RPMI7951 (cell line): Measurements from ENCODE around the gene TPD52L2. TPM values are rescaled to one million over a fixed set of nuclear protein-coding genes. Genes with fewer than 3 reads are reported as not detected.
"Not testable (repeated sequence)": the region's sequence is repeated elsewhere in the genome, so short reads cannot be mapped to it uniquely, and the experiment has no call there.

Source experiments
- DNase-seq: peaks from one replicate; pipeline ENCODE4 v3.0.0-alpha.2; 2012; ENCODE audit warnings: low read depth
- total RNA-seq: library from RNA; depleted of rRNA; stranded (reverse); fragments of >200 nt; shearing (Covaris generic); gene quantifications from 2 replicates; pipeline ENCODE4 v1.2.3, GENCODE V29; 2014

Gene TPD52L2
- total RNA-seq, 1 experiment from 2014 or later = 137 TPM

DNA sequence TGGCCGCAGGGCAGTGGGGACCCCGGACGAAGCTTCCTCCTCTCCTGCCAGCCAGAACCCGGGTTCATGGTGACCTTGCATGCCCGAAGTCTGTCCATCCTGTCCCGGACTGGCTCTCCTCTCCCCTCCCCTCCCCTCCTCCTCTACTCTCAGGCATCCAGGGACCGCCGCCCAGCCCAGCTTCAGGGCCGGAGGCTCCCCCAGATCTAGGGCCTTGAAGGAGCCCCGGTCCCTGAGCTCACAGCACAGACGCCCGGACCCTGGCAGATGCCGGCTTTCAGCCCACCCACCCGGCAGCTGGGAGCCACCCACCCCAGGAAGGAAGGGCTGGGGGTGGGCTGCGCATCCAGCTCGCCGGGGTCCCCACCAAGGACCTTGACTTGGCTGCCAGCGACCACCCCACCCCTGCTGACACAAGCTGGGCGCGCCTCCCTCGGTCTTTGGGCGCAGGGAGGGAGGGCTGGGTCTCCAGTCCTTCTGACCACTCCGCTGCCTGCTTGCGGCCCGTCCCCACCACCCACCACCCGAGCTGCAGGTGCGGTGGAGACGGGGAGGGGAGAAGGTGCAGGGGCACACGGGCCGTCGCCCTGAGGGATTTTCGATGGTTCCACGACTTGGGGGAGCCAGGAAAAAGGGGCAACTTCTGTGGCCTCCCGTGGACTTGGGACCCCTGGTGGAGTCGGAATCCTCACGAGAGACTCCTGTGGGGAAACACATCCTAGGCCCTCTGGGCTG, 9.5 kb upstream of the TPD52L2 start:
- no peak for DNase-seq

- DNase-seq = no peak
Observed at GRCh38 chr20:63856098-63856511, 9.0 kb upstream of the TPD52L2 start.

DNA sequence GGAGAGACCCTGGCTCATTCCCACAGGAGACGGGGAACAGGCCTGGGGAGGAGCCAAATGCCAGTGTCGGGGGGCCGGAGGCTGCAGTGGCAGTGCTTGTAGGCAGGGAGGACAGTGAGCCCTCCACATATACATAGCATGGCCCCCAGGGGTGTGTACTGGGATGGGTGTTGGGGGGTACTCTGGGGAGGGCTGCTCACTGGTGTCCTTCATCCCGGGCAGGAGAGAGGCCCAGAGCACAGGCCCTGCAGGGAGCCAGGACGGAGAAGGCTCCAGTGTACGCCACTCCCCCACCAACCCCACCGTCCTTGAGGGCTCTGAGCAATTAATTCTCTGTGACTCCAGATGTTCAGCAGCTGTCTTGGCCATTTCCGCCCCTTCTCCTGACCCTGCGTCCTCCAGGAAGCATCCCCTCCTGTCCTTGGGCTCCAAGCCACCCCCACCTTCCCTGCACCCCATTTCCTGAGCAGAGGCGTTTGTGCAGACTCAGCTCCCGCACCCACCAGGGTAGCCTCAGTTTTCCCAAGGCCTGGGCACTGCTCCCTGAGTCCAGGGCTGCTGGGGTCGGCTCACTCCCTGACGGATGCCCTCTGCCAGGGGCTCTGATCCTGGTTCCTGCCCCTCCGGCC, 7.2 kb upstream of the TPD52L2 start:
- DNase-seq = peak; percentile 76

DNA sequence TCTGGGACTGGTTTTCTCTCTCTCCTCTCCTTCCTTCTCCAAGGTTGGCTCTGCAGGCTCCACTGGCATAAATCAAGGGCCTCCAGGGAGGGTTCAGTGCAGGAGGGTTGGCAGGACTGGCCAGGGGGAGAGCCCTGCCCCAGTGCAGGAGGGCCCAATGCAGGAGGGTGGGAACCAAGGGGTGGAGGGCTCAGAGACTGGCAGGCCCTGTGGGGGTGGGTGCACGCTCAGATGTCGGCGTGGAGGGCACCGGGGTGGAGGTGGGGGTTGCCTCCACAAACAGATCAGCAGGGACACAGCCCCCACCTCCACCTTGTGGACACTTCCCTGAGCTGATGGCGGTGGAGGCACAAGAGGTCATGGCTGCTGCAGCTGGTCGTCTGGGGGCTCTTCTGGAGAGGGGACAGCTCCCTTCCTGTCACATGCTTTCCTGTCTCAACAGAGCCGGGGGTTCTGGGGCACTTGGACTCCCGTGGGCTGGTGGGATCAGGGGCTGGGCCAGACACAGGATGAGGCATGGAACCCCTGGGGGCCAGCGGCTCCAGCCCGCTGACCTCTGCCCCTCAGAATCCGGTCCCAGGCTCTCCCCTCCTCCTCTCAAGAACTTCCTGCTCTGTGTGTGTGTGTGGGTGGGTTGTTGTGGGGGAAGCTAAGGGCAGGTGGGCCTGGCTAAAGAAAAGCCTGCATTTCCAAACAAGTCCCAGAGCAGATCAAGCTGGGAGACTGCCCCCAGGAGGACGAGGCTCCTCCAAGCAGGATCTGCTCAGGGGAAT, 6.5 kb upstream of the TPD52L2 start:
- DNase-seq = peak; percentile 70

GRCh38 chr20:63859166-63859699, 5.8 kb upstream of the TPD52L2 start:
- DNase-seq = no peak

- DNase-seq = no peak
Observed at GRCh38 chr20:63860325-63861051, 4.6 kb upstream of the TPD52L2 start.

DNA sequence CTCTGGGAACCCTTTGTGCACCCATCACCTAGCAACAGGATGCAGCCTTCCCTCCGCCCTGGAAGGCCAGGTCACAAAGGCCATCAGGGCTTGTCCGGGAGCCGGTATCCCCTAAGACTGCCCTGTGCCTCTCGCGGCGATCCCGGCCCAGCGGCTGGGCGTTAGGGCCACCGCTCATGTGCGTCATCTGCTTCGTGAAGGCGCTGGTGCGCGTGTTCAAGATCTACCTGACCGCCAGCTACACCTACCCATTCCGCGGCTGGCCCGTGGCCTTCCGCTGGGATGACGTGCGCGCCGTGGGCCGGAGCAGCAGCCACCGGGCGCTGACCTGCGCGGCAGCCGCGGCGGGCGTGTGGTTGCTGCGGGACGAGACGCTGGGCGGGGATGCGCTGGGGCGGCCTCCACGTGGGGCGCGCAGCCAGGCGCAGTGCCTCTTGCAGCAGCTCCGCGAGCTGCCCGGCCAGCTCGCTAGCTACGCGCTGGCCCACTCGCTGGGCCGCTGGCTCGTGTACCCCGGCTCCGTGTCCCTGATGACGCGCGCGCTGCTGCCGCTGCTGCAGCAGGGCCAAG, 3.6 kb upstream of the TPD52L2 start, which contains the start of gene ABHD16B:
TSS of gene ABHD16B (plus strand) at position 134 of the 570 bp plus-strand sequence. CDS start at position 177, 43 bp downstream.
- DNase-seq = no peak

DNA sequence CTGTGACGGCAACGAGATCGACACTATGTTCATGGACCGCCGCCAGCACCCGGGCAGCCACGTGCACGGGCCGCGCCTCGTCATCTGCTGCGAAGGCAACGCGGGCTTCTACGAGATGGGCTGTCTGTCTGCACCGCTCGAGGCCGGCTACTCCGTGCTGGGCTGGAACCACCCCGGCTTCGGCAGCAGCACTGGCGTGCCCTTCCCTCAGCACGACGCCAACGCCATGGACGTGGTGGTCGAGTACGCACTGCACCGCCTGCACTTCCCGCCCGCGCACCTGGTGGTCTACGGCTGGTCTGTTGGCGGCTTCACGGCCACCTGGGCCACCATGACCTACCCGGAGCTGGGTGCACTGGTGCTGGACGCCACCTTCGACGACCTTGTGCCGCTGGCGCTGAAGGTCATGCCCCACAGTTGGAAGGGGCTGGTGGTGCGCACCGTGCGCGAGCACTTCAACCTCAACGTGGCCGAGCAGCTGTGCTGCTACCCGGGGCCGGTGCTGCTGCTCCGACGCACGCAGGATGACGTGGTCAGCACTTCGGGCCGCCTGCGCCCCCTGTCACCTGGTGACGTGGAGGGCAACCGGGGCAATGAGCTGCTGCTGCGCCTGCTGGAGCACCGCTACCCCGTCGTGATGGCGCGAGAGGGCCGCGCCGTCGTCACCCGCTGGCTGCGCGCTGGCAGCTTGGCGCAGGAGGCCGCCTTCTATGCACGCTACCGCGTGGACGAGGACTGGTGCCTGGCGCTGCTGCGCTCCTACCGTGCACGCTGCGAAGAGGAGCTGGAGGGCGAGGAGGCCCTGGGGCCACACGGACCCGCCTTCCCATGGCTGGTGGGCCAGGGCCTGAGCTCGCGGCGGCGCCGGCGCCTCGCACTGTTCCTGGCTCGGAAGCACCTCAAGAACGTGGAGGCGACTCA, 2.8 kb upstream of the TPD52L2 start:
- no peak for DNase-seq

GRCh38 chr20:63863021-63863797, 1.9 kb upstream of the TPD52L2 start:
- DNase-seq = no peak

- DNase-seq = peak; percentile 86
Observed at GRCh38 chr20:63863798-63864544, 1.1 kb upstream of the TPD52L2 start.

- DNase-seq = no peak
Observed at GRCh38 chr20:63864545-63864977, 509 bp upstream of the TPD52L2 start.

GRCh38 chr20:63867042-63867441, 2.0 kb downstream of the TPD52L2 start:
- not testable (repeated sequence) for DNase-seq

- no peak for DNase-seq
Observed at GRCh38 chr20:63868264-63868663, 3.2 kb downstream of the TPD52L2 start.

GRCh38 chr20:63873477-63873971, 8.5 kb downstream of the TPD52L2 start:
- peak; percentile 90 for DNase-seq

- DNase-seq = not testable (repeated sequence)
Observed at GRCh38 chr20:63874241-63874640, 9.2 kb downstream of the TPD52L2 start.

DNA sequence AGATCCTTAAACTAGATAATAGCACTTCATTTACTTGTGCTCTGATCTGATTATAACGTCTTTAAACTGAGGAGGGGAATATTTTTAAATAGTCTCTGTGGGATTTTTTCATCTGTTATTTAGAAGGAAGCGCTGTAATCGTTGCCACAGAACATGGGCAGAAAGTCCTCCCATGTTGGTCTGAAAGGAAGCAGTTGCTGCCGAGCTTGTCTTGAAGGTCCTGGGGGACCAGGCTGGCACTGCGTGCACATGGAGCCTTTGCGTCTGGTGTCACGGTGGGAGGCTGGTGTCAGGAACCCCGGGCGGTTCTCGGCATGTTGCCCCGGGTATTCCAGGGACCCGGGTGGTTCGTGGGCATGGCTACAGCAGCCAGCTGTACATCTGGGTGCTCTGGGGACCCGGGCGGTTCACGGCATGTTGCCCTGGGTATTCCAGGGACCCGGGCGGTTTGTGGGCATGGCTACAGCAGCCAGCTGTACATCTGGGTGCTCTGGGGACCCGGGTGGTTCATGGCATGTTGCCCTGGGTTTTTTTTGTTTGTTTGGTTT, 11.5 kb downstream of the TPD52L2 start:
- DNase-seq = no peak

GRCh38 chr20:63877755-63878470, 12.8 kb downstream of the TPD52L2 start:
- DNase-seq = no peak
